Ishikawa (cell line): ENCODE measurements around the gene PARP8.

Experiments
- NFIC ChIP-seq: IDR thresholded peaks from 2 replicates; pipeline ENCODE4 v1.6.1; 2012
- TEAD4 ChIP-seq: IDR thresholded peaks from 2 replicates; pipeline ENCODE4 v1.6.1; 2012
- TF ChIP-seq, protein P1 (sequence below): IDR thresholded peaks from 2 replicates; pipeline ENCODE4 v1.6.1; 2012; ENCODE audit warnings: low read depth, mild to moderate bottlenecking

DNA sequence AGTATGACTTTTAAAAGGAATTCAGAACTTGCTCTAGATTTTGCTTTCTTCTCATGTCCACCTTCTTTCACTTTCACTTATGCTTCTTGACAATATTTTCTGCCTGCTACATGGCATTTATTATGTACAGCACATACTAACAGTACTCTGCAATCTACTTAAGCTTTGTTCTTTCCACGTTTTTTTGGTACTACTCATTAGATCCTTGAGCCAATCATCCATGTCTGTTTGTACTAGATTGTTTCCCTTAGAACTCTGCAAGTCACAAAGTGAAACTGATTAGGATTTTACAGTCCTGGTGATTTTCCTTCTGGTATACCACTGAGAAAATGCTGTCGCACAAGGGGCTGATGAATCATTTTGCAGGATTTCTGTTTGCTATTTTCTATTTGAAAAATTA, 78.3 kb downstream of the PARP8 start:
- TF ChIP-seq, protein P1, sequence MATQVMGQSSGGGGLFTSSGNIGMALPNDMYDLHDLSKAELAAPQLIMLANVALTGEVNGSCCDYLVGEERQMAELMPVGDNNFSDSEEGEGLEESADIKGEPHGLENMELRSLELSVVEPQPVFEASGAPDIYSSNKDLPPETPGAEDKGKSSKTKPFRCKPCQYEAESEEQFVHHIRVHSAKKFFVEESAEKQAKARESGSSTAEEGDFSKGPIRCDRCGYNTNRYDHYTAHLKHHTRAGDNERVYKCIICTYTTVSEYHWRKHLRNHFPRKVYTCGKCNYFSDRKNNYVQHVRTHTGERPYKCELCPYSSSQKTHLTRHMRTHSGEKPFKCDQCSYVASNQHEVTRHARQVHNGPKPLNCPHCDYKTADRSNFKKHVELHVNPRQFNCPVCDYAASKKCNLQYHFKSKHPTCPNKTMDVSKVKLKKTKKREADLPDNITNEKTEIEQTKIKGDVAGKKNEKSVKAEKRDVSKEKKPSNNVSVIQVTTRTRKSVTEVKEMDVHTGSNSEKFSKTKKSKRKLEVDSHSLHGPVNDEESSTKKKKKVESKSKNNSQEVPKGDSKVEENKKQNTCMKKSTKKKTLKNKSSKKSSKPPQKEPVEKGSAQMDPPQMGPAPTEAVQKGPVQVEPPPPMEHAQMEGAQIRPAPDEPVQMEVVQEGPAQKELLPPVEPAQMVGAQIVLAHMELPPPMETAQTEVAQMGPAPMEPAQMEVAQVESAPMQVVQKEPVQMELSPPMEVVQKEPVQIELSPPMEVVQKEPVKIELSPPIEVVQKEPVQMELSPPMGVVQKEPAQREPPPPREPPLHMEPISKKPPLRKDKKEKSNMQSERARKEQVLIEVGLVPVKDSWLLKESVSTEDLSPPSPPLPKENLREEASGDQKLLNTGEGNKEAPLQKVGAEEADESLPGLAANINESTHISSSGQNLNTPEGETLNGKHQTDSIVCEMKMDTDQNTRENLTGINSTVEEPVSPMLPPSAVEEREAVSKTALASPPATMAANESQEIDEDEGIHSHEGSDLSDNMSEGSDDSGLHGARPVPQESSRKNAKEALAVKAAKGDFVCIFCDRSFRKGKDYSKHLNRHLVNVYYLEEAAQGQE = no peak
- TF ChIP-seq NFIC = no peak
- no peak for TF ChIP-seq TEAD4
